Measurements from ENCODE around the gene FGF2. TPM values are rescaled to one million over a fixed set of nuclear protein-coding genes. Genes with fewer than 3 reads are reported as not detected.
"Not testable (repeated sequence)": the region's sequence is repeated elsewhere in the genome, so short reads cannot be mapped to it uniquely, and the experiment has no call there.

The FGF2 gene
- polyA plus RNA-seq, 4 donors: 8.2 to 10.7 (median 9.7) TPM

DNA sequence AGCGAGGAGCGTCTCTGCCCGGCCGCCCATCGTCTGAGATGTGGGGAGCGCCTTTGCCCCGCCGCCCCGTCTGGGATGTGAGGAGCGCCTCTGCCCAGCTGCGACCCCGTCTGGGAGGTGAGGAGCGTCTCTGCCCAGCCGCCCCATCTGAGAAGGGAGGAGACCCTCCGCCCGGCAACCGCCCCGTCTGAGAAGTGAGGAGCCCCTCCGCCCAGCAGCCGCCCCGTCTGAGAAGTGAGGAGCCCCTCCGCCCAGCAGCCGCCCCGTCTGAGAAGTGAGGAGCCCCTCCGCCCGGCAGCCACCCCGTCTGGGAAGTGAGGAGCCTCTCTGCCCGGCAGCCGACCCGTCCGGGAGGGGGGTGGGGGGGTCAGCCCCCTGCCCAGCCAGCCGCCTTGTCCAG, 14.8 kb upstream of the FGF2 start:
- not testable (repeated sequence) for DNase-seq (ENCODE audit: low read depth in 4 of 4, low spot score in 3 of 4)

DNA sequence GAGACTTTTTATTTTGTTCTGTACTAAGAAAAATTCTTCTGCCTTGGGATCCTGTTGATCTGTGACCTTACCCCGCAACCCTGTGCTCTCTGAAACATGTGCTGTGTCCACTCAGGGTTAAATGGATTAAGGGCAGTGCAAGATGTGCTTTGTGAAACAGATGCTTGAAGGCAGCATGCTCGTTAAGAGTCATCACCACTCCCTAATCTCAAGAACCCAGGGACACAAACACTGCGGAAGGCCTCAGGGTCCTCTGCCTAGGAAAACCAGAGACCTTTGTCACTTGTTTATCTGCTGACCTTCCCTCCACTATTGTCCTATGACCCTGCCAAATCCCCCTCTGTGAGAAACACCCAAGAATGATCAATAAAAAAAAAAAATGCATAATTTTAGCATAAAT, 13.8 kb upstream of the FGF2 start:
- not testable (repeated sequence) for DNase-seq (ENCODE audit: low read depth in 4 of 4, low spot score in 3 of 4)

DNA sequence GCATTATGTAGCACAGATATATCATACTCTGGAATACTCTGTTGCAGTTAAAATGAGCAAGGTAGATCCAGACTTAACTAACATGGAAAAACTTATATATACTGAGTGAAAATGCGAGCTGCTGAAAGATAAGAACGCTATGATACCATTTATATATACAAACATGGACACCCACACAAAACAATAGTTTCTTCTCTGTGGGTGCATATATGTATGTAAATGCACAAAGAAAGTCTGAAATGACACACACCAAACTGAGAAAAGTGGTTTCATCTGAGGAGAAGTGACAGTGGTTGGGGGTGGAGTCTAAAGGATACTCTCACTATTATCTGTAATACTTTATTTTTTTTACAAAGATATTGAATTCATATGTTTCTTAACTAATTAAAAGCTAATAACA, 12.2 kb upstream of the FGF2 start:
- no peak for DNase-seq (ENCODE audit: low read depth in 4 of 4, low spot score in 3 of 4)

DNA sequence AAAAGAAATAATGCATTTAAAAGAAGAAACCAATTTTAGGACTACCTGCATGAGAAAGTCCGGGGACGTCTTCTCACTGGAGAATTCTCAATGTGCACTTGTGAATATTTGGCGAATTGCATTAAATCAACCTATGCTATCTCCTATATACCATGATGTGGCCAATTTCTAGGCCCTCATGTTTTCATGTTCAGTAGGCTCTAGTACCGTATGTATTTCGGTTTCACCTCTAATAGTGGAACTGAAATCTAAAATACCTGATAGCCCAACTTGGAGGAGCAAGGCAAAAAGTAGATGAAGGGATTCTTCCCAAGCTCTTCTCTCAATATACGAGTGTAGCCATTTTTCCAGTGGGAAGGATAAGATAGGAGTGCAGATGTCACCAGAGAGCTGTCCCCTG, 11.4 kb upstream of the FGF2 start:
- DNase-seq (ENCODE audit: low read depth in 4 of 4, low spot score in 3 of 4): no peak

DNA sequence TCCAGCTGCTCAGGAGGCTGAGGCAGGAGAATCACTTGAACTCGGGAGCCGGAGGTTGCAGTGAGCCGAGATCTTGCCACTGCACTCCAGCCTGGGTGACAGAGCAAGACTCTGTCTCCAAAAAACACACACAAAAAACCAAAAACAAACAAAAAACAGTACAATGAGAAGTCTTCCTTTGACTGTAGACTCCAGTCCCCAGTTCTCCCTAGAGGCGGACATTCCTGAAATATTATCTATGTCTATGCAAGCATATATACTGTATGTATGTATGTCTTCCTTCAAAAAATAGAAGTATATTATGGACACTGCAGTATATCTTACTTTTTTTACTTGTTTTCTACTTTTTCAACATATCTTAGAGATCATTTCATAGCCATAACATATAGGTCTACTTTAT, 10.2 kb upstream of the FGF2 start:
- no peak for DNase-seq (ENCODE audit: low read depth in 4 of 4, low spot score in 3 of 4)

DNA sequence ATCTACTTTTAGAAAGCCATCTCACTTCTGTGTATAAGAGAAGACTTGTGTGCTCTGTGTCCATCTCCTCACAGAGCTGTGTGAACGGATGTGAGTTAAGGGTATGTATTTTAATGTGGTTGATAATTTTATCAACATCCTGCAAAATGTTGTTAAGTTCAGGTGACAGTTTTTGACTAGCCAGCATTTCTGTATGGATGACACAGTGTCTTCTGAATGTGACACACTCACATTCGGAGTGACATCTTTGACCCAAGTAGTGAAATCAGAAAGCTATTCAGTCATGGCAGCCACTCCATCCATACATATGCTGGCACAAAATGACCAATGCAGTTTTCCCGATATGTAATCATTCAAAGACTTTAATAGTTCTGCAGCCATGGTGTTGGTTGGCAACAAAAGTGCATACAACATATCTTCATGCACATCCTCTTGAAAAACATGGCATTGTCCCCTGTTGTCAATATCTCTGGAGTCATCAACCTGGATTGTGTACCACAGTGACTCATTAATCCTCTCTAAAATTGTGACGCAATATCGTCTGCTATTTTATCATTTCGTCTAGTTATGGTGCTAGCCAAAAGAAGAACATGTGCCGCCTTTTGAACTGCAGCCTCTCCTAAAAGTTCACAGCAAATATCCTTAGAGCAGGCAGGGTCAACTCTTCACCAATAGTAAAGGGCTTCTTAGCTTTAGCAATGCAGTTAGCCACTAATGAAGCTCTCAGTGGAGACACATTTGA, 6.8 kb upstream of the FGF2 start:
- no peak for DNase-seq (ENCODE audit: low read depth in 4 of 4, low spot score in 3 of 4)

DNA sequence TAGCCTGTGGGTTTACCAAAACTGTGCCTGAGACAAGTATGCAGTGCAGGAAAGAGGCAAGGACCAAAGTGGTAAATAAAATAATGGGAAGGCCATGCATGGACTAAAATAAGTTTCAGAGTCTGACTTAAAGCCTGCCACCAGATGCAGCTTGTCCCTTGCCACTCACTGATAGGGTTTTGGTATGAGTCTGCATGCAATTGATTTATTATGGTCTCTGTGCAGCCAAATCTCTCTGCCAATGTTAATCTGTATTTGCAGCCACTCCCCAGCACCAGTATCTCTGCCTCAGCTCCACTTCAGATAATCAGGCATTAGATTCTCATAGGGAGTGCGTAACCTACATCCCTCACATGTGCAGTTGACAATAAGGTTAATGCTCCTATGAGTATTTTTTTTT, 5.5 kb upstream of the FGF2 start:
- DNase-seq (ENCODE audit: low read depth in 4 of 4, low spot score in 3 of 4): no peak

GRCh38 chr4:122822466-122822865, 4.2 kb upstream of the FGF2 start:
- no peak for DNase-seq (ENCODE audit: low read depth in 4 of 4, low spot score in 3 of 4)

GRCh38 chr4:122823476-122823875, 3.2 kb upstream of the FGF2 start:
- DNase-seq (ENCODE audit: low read depth in 4 of 4, low spot score in 3 of 4): no peak

GRCh38 chr4:122824616-122825015, 2.0 kb upstream of the FGF2 start:
- DNase-seq (ENCODE audit: low read depth in 4 of 4, low spot score in 3 of 4): no peak

DNA sequence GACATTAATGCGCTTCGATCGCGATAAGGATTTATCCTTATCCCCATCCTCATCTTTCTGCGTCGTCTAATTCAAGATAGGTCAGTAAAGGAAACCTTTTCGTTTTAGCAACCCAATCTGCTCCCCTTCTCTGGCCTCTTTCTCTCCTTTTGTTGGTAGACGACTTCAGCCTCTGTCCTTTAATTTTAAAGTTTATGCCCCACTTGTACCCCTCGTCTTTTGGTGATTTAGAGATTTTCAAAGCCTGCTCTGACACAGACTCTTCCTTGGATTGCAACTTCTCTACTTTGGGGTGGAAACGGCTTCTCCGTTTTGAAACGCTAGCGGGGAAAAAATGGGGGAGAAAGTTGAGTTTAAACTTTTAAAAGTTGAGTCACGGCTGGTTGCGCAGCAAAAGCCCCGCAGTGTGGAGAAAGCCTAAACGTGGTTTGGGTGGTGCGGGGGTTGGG, 528 bp upstream of the FGF2 start:
- DNase-seq (ENCODE audit: low read depth in 4 of 4, low spot score in 3 of 4): peak in 3 of 4 donors; percentile 8 to 34 (median 22)

DNA sequence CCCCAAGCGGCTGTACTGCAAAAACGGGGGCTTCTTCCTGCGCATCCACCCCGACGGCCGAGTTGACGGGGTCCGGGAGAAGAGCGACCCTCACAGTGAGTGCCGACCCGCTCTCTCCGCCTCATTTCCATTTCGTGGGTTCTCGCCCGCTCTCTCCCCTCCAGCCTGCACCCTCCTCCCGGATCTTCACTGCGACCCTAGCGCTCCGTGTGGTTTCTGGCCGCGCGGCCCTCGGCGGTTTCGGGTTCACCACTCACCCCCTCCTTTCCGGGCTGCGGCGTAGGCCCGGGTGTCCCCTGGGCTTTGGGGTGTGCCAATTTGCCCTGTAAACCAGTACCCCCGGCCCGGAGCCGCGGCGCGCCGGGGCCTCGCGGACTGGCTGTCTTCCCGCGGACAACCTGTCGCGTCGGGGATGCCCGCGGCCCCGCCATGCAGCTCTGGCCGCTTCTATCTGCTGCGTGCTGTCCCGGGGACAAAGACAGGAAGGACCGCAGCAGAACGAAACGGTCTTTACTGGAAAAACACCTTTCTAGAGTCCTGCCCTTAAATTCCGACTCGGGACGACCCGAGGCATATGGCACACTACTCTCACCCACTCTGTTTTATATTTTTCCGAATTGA, 737 bp downstream of the FGF2 start:
- peak; percentile 29 to 51 (median 36) for DNase-seq (ENCODE audit: low read depth in 4 of 4, low spot score in 3 of 4)

DNA sequence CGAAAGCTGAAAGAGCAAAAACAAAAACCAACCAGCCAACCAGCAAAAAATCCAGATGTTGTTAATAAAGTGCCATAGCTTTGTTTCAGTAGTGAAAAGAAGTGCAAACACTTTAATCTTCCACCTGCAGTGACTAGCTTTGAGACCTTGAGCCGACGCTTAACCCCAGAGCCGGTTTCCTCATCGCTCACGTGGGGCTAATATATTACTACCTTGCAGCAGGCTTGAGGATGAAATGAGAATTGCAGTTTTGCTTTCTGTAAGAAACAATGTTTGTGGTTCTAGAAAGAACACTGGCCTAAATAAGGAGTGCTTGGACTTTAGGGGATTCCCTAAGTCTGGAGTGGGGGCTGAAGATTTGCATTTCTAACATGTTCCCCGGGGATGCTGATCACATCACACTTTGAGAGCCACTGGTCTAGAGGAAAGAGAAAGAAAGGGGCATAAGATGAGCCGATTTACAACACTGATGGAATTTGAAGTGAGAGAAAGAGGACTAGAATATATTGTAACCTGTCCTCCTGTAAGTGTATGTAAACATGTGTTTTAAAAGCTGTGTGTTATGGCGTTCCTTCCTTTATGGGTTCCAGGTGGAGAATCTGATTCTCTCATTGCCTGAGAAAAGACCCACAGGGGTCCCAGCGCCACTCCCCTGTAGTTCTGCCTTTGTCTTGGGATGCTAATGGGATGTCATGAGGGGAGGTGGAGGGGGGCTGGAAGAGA, 1.4 kb downstream of the FGF2 start:
- DNase-seq (ENCODE audit: low read depth in 4 of 4, low spot score in 3 of 4): peak in 3 of 4 donors; percentile 25 to 39 (median 37)

DNA sequence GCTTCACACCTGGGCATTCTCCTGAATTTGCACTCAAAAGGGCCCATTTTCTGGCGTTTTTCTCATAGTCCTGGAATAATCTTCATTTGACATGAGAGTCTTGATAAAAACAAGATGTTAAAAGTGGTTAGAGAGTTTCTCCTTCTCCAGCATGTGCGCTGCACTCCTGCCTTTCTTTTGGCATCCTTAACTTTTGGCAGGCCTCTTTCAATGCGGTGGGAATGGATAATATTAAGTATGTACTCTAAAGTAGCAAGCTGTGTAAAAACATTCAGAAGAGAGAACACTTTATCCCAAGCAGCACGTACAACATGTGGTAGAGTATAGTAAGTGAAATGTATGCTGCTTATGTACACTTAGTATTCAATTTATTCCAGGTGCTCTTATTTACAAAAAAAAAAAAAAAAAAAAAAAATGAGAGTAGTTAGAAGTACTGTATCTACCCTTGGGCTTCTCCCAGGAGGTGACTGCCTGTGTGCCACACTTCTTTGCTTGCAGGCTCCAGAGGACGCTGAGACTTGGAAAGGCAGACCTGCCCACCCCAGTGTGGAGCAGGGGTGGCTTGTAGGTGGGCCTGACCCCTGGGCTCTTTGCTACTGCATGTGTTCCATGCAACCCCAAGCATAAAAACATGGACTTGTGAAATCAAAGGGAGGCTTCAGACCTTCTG, 3.9 kb downstream of the FGF2 start:
- no peak for DNase-seq (ENCODE audit: low read depth in 4 of 4, low spot score in 3 of 4)

- DNase-seq (ENCODE audit: low read depth in 4 of 4, low spot score in 3 of 4): no peak
These were observed 5.0 kb downstream of the FGF2 start for GRCh38 chr4:122831515-122832196.

- no peak for DNase-seq (ENCODE audit: low read depth in 4 of 4, low spot score in 3 of 4)
These were observed 6.1 kb downstream of the FGF2 start for GRCh38 chr4:122832732-122833131.

- DNase-seq (ENCODE audit: low read depth in 4 of 4, low spot score in 3 of 4): no peak
These were observed 7.4 kb downstream of the FGF2 start for GRCh38 chr4:122833999-122834398.

DNA sequence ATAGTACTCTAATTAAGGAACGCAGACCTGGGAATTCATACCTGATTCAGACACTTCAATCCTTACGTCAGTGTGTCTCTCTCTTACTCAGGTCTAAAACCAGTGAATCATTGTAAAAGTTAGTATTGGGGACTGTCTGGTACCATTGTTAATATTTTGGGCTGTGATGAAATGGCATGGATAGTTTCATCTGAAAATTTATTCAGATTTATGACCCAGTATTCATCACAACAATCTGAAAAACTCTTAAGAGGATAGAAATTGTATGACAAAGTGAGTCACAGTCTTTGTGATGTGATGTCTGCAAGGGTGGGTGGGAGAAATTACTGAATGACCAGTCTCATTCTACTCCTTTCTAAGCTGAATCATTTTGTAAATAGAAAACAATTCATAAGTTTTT, 10.3 kb downstream of the FGF2 start:
- no peak for DNase-seq (ENCODE audit: low read depth in 4 of 4, low spot score in 3 of 4)

- DNase-seq (ENCODE audit: low read depth in 4 of 4, low spot score in 3 of 4): no peak
These were observed 11.4 kb downstream of the FGF2 start for GRCh38 chr4:122838034-122838433.

DNA sequence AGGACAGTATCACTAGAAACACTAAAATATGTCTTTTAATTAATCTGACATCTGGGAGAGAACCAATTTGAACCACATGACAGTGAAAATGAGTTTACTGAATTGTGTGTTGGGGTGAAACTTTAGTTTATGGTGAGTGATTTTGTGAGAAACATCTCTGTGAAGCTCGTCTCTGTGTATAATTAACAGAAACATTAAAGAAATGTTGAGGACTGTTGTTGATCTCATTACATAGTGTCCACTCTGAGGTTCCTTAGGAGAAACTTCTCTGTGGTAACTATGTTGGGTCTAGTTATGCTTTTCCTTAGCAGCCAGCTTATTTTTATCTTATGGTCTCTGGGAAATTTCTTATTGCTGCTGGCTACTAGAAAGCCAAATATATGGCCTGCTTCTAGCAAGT, 15.8 kb downstream of the FGF2 start:
- DNase-seq (ENCODE audit: low read depth in 4 of 4, low spot score in 3 of 4): no peak
